Measurements from ENCODE around the gene GBE1.

GRCh38 chr3:81716870-81717509 is 44.5 kb downstream of the GBE1 start:
- TF ChIP-seq, protein P1, sequence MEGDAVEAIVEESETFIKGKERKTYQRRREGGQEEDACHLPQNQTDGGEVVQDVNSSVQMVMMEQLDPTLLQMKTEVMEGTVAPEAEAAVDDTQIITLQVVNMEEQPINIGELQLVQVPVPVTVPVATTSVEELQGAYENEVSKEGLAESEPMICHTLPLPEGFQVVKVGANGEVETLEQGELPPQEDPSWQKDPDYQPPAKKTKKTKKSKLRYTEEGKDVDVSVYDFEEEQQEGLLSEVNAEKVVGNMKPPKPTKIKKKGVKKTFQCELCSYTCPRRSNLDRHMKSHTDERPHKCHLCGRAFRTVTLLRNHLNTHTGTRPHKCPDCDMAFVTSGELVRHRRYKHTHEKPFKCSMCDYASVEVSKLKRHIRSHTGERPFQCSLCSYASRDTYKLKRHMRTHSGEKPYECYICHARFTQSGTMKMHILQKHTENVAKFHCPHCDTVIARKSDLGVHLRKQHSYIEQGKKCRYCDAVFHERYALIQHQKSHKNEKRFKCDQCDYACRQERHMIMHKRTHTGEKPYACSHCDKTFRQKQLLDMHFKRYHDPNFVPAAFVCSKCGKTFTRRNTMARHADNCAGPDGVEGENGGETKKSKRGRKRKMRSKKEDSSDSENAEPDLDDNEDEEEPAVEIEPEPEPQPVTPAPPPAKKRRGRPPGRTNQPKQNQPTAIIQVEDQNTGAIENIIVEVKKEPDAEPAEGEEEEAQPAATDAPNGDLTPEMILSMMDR (IDR thresholded peaks at IDR 0.05), result no peak
- no peak for TF ChIP-seq POLR2AphosphoS5 (IDR thresholded peaks at IDR 0.05; ENCODE audit: insufficient read depth in 1 of 2, low read depth in 1 of 2)

Data from vagina (tissue), 2 donors.